Measurements from ENCODE around the gene PRPF31.
"Not testable (repeated sequence)": the region's sequence is repeated elsewhere in the genome, so short reads cannot be mapped to it uniquely, and the experiment has no call there.

The PRPF31 gene

GRCh38 chr19:54115109-54116063, at the start of gene PRPF31, which contains the start of gene TFPT:
PRPF31 (plus strand) TSS chr19:54115754; CDS start chr19:54118279, 2,525 bp downstream.
TFPT (minus strand) TSS chr19:54115657; CDS start chr19:54115269, 388 bp downstream.
- DNase-seq = peak; percentile 97

DNA sequence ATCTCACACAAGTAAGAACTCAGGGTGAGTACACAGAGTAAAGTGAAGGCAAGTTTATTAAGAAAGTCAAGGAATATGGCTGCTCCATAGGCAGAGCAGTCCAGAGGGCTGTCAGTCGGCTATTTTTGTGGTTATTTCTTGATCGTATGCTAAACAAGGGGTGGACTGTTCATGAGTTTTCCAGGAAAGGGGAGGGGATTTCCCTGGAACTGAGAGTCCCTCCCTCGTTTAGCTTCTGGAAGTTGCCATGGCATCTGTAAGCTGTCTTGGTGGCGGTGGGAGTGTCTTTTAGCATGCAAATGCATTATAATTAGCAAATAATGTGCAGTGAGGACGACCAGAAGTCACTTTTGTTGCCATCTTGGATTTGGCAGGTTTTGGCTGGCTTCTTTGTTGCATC, 46.1 kb upstream of the PRPF31 start:
- no peak for DNase-seq

GRCh38 chr19:54073829-54074228, 41.7 kb upstream of the PRPF31 start:
- DNase-seq = no peak

DNA sequence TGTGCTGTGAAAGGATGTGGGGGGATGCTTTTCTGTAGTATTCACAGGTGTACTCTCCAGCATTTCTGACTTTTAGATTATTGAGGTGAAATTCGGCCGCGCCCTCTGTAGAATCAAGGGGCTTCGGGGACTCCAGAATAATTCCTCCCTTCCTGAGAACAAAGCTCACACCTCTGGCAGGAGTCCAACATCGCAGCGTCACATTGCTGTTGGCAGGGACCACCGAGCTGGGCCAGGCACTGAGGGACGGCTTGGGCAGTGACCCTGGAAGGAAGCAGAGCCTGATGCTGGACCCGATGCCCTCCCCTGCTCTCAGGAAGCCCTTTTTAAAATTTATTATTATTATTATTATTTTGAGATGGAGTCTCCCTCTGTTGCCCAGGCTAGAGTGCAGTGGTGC, 40.7 kb upstream of the PRPF31 start:
- no peak for DNase-seq

- DNase-seq = no peak
These were observed 38.2 kb upstream of the PRPF31 start for GRCh38 chr19:54077334-54077733.

DNA sequence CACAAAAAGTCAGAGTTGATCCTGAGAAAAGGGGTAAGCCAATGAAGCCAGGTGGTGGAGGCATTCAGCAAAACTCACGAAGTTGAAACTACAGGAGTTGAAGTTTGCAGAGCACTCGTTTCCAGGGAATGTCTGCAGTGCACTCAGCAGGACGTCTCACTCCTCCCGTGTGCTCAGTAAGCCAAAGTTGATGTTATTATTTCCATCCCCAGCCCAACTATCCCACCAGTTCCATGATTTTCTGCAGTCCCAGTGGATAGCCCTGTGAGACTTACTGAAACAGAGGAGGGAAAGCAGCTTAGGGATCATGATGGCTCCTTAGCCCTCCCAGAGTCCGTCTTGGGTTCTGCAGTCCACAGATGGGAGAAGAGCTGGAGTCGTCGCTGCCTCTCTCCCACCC, 34.5 kb upstream of the PRPF31 start, which contains the start of gene TARM1:
Gene TARM1 (minus strand): TSS at position 334 of the 400 bp plus-strand sequence. CDS start 25 bp downstream, at position 309.
- no peak for DNase-seq

GRCh38 chr19:54084410-54084809, 31.1 kb upstream of the PRPF31 start:
- DNase-seq = no peak

DNA sequence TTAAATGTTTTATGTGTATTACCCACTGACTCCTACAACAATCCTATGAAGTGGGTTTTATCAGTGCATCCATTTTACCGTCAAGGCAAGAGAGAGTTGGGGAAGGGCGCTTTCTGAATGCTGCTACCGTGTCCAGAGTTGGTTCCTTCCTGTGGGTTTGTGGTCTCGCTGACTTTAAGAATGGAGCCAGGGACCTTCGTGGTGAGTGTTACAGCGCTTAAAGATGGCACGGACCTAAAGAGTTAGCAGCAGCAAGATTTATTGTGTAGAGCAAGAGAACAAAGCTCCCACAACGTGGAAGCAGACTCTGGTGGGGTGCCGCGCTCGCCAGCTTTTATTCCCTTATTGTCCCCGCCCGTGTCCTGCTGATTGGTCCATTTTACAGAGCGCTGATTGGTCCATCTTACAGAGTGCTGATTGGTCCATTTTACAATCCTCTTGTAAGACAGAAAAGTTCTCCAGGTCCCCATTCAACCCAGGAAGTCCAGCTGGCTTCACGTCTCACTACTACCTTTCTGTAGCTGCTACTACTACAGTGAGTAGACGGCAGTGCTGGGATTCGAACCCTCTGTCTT, 21.0 kb upstream of the PRPF31 start:
- no peak for DNase-seq

DNA sequence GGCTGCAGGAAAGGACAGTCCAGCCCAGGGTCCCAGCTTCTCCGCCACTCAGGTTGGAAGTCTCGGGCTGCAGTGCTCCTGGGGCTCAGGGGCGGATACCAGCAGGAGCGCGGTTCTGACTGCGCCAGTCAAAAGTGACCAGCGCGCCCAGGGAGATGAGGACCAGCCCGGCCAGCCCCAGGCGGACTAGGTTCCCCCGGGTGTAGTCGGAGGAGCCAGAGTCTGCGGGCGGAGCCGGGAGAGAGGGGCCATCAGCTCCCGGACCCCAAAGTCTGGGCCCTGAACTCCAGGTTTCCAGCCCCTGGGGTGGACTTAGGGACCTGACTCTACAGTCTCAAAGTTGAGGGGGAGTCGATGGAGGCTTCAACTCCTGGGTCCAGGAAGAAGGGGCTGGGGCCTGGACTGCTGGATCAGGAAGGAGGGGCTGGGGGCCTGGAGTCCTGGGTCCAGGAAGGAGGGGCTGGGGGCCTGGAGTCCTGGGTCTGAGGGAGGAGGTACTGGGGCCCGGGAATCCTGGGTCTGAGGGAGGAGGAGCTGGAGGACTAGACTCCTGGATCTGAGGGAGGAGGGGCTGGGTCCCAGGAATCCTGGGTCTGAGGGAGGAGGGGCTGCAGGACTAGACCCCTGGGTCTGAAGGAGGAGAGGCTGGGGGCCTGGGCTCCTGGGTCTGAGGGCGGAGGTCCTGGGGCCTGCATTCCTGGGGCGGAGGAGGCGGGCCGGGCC, 20.3 kb upstream of the PRPF31 start:
- no peak for DNase-seq

DNA sequence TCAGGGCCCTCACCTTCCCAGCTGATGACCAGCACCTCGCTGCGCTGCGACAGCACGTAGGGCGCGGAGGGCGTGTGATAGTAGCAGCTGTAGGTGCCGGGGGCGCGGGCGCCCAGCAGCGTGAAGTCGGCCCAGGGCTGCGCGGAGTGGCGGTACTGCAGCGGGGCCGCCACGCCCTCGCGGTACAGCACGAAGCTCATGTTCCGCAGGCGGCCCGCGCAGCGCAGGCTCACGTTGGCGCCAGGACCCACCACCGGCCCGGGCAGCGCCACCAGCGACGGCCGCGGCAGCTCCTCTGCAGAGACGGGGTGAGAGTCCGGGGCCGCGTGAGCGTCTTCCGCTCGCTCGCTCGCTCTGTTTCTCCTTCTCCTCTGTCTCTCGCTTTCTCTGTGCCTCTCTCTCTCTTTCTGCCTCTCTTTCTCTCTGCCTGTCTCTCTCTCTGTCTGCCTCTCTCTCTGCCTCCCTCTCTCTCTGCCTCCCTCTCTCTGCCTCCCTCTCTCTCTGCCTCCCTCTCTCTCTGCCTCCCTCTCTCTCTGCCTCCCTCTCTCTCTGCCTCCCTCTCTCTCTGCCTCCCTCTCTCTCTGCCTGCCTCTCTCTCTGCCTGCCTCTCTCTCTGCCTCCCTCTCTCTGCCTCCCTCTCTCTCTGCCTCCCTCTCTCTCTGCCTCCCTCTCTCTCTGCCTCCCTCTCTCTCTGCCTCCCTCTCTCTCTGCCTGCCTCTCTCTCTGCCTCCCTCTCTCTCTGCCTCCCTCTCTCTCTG, 19.5 kb upstream of the PRPF31 start:
- peak; percentile 56 for DNase-seq

DNA sequence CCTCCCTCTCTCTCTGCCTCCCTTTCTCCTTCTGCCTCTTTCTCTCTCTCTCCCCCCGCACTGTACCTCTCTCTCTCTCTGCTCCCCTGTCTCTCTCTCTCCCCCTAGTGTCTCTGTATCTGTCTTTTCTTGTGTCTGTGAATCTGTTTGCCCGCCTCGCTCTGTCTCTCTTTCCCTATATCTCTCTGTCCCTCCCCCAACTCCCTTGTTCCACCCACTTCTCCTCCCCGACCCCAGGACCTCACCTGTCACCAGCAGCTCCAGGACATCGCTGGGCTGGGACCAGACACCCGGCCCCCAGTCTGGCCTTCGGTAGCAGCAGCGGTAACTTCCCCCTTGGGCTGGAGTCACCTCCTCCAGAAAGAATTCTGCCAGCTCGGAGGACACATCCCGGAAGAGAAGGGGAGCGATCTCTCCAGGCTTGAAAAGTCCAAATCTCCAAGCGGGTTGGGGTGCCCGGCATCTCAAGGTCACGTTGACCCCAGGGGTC, 18.9 kb upstream of the PRPF31 start:
- DNase-seq = no peak

DNA sequence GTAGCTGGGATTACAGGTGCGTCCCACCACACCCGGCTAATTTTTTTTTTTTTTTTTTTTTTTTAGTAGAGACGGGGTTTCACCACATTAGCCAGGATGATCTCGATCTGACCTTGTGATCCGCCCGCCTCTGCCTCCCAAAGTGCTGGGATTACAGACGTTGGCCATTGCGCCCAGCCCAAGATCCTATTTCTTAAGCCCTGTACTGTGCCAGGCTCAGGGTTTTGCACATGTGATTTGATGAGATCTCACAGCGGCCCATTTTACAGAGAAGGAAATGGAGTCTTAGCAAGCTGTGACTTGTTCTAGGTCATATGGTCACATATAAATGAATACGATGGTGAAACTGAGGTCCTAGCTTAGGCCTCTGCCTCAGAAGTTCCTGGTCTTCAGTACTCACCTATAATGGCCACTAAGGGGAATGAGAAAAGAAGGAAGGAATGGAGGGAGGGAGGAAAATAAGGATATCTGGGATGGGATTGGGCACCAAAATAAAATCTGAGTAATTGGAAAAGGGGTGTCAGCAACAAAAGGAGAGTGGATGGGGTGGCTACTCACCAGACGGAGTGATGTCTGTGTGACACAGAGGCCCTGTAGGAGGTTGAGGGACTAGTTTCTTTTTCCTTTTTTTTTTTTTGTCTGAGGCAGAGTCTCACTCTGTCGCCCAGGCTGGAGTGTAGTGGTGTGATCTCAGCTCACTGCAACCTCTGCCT, 16.2 kb upstream of the PRPF31 start:
- DNase-seq = no peak

DNA sequence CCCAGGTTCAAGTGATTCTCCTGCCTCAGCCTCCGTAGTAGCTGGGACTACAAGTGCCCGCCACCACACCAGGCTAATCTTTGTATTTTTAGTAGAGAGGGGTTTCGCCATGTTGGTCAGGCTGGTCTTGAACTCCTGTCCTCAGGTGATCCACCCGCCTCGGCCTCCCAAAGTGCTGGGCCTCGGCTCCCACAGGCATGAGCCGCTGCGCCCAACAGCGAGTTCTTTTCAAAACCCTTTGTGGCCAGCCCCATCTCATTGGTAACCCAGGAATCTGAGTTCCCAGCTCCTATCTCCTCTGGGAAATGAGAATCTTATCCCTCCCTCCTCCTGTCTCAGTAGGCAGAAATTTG, 15.7 kb upstream of the PRPF31 start:
- not testable (repeated sequence) for DNase-seq

GRCh38 chr19:54100561-54100960, 15.0 kb upstream of the PRPF31 start, which contains the start of gene OSCAR:
OSCAR (minus strand) TSS chr19:54100803; CDS start chr19:54100792, 11 bp downstream.
- DNase-seq = no peak

DNA sequence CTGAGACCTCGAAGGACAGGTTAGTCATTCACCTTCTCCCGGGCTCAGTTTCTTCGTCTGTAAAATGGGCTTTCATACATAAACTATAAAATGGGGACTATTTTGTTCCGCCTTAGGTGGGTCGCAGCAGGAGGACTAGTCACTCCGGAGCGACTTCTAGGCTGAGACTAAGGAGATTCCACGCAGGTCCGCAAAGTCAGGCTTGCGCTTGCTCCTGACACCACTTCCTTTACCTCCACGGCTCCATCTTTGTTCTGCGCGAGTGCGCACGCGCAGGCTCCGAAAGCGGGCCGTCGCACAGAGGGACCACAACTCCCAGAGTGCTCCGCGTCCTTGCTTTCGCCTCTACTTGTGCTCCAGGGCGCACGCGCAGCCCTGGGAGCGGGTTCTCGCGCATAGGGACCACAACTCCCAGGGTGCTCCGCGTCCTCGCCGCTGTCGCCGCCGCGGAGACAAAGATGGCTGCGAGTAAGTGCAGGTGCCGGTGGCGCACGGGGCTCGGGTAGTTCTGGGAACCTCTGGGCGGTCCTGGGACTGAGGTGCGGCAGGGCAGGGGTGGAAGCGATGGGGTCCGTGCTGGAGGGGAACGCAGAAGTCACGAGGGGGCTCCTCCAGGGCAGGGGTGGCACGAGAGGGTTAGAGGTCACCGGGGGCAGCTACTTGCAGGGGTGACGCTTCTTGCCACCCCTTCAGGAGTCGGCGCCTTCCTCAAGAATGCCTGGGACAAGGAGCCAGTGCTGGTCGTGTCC, 13.0 kb upstream of the PRPF31 start, which contains the start of gene NDUFA3:
Gene NDUFA3 (plus strand): TSS at position 435 of the 749 bp plus-strand sequence. CDS start 24 bp downstream, at position 459.
- peak; percentile 98 for DNase-seq

GRCh38 chr19:54104998-54105715, 10.4 kb upstream of the PRPF31 start:
- no peak for DNase-seq

DNA sequence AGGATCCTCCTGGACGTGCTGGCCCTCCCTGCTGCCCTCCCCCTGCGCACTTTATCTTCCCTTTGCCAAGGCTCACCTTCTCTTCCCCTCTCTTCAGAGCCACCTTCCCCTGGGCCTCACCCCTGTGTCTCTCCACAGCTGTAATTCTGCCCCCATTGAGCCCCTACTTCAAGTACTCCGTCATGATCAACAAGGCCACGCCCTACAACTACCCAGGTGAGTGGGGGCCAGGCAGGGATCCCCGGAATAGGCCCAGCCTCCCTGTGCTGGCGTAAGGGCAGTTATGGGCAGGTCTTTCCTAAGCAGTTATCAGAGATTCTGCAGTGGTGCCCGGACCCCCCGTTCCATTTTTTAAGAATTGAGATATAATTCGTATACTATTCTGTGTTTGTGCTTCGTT, 9.8 kb upstream of the PRPF31 start:
- no peak for DNase-seq

DNA sequence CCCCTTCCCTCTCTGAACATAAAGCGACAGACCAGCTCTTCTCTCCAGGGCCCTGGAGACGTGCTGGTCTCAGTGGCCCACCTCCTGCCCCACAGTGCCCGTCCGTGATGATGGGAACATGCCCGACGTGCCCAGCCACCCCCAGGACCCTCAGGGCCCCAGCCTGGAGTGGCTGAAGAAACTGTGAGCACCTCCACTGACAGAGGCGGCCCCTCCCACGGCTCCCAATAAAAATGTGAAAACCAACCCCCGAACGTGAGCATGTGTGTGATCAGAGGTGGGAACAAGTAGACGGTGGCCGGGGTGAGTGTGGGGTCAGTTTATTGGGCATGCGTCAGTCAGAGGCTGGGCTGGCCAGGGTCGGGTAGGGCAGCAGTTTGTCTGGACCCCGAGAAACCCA, 8.8 kb upstream of the PRPF31 start:
- DNase-seq = no peak

DNA sequence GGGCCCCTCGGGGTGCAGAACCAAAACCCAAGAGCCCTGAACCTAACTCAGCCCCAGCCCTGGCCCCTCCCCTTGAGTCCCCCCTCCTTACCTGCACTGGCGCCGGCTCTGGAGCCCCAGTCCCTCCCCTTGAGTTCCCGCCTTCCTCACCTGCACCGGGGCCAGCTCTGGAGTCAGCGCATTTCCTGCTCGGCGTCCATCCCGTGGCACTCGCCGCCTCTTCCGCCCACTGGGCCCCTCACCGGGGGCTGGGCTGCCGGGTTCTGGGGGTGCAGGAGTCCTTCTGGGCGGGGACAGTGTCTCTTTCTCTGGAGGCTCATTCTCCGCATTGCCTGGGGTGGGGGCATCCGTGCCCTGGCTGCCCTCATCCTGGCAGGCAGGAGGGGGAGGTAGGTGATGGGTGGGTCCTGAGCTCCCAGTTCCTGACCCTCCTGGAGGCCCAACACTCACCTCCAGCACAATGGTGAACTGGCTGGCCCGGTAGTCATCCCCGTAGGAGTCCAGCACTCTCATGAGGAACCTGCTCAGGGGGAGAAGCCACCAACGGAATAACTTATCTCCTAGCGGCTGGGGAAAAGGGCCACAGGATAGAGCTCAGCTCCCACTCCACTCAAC, 7.6 kb upstream of the PRPF31 start:
- DNase-seq = no peak

DNA sequence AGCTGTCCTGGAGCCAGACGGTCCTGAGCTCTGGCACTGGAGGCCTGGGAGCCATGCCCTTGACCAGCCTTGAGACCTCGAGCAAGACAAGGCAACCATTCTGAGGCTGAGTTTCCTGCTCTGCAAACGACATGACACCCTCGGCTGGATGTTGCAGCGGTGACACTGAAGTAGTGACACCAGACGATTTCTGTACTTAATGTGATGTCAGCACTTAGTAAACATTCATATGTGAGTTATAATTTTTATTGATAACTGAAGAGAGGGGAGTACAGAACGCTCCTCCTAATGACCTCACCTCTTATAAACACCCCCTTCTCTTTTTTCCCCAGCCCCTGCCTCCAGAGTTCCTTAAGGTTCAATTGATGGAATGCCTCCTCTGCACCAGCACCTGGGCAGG, 7.1 kb upstream of the PRPF31 start:
- no peak for DNase-seq
